GOT3 (cell line): ENCODE measurements around the gene CD83.
"Not testable (repeated sequence)": the region's sequence is repeated elsewhere in the genome, so short reads cannot be mapped to it uniquely, and the experiment has no call there.

Experiments
- DNase-seq: peaks from one replicate; lab custom pipeline; 2025; ENCODE audit warnings: mixed read lengths; lab: John Stamatoyannopoulos, UW

Gene CD83

GRCh38 chr6:14149053-14149738 lies 31.6 kb downstream of the CD83 start:
- DNase-seq = no peak

- DNase-seq = no peak
Observed at GRCh38 chr6:14149739-14150130, 32.2 kb downstream of the CD83 start.

GRCh38 chr6:14151300-14151699 lies 33.7 kb downstream of the CD83 start:
- not testable (repeated sequence) for DNase-seq

GRCh38 chr6:14151773-14152172 lies 34.2 kb downstream of the CD83 start:
- DNase-seq = no peak

DNA sequence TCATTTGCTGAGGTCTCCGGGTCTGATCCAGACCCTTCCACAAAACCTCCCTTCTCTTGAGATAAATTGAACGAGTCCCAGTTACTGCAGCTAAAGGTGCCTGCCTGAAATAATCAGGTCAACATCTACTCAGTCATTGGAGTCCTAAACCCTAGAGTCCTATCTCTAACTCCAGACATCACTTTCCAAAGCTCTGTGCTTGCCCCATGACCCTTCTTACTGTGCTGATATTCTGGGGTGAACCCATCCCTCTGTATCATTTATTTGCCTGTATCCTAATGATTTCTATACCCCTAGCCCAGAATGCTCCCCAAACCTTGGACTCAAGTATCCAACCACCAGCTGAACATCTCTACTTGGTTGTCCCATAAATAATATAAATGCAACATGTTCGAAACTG lies 35.7 kb downstream of the CD83 start:
- DNase-seq = no peak

DNA sequence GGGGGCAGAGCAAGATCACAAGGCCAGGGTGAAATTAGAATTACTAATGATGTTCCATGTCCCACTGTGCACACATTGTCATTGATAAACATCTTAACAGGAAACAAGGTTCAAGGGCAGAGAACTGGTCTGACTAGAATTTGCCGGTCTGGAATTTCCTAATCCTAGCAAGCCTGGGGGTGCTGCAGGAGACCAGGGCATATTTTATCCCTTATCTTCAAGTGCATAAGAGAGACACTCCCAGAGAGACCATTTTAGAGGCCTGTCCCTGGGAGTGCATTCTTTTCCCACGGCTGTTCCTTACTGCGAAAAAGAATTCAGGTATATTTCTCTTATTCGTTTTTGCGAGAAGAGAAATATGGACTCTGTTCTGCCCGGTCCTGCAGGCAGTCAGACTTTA lies 41.5 kb downstream of the CD83 start:
- DNase-seq = no peak

GRCh38 chr6:14162826-14163225 lies 45.3 kb downstream of the CD83 start:
- DNase-seq = no peak

- DNase-seq = no peak
Observed at GRCh38 chr6:14165091-14165490, 47.5 kb downstream of the CD83 start.

DNA sequence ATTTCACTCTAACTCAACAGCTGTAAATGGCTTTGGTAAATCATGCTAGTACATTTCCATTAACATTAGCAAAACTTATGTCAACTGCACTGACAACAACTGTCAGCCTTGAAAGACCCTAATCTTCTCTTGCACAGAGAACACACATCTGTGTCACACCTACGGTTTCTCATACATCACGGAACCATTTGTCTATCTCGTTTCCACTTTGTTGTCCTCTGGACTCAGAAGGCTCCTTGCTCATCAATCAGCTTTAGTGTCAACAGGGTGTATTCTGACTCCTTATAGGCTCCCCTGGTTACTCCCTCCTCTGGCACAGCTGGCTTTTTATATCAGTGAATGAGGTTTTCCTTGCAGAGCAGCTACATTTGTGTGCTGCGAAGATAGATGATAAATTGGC lies 49.3 kb downstream of the CD83 start:
- no peak for DNase-seq

GRCh38 chr6:14170128-14170527 lies 52.6 kb downstream of the CD83 start:
- no peak for DNase-seq

DNA sequence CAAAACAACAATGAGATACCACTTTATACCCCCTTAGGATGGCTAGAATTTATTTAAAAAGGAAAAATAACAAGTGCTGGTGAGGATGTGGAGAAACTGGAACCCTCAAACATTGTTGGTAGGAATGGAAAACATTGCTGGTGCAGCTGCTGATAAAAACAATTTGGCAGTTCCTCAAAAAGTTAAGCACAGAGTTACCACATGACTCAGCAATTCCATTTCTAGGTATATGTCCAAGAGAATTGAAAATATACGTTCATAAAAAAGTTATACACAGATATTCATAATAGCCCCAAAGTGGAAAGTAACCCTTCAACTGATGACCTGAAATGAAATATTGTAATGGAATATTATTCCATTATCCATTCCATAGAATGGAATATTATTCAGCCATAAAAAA lies 55.0 kb downstream of the CD83 start:
- no peak for DNase-seq

GRCh38 chr6:14174226-14174625 lies 56.7 kb downstream of the CD83 start:
- DNase-seq = no peak

- no peak for DNase-seq
Observed at GRCh38 chr6:14174996-14175395, 57.4 kb downstream of the CD83 start.

DNA sequence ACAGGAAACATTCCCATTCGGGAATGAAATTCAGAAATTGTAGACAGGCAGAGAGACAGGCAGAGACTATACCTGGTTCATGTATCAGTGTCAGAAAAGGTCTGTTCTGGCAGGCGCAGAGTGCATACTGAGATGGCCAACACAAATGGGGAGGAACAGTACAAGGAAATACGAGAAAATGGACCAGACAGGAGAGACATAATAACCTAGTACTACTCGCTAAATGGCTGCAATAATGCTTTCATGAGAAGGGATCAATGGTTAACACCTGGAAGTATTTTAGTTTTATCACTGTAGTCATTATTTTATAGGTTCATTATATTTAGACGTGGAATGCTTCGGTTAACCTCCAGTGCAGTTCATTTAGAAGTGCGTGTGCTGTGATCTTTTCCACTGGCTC lies 58.9 kb downstream of the CD83 start:
- DNase-seq = no peak

GRCh38 chr6:14177413-14178082 lies 60.0 kb downstream of the CD83 start:
- DNase-seq = no peak

DNA sequence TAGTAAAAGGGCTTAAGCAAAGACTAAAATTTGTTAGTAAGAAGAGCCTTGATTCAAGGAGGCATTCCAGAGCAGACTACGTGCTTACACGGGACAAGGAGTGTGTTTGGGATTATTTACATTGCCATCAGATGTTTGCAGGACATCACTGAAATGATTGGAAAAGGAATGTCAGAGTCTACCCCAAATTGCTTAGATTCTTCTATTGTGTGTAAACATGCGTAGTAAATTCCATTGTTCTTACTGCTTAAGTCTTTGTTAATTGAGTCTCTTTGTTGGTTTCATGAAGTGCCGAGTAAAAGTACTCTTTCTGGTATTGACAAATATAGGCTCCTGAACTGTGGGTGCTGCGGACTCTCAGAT lies 60.5 kb downstream of the CD83 start:
- no peak for DNase-seq

DNA sequence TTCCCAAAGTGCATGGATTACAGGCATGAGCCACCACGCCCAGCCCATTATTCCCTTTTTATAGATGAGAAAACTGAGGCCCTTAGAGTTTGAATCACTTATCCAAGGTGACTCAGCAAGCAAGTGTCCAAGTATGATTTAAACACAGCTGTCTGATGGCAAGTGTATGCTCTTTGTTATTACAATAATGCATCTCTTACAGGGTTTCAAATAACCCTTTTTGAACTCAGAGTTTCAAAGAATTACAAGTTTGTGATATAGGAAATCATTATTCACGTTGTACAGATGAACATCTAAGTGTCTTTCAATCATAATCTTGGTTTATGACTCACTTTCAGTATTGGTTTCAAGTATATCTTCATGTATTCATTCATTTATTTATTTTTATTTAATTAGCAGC lies 63.0 kb downstream of the CD83 start:
- DNase-seq = no peak

DNA sequence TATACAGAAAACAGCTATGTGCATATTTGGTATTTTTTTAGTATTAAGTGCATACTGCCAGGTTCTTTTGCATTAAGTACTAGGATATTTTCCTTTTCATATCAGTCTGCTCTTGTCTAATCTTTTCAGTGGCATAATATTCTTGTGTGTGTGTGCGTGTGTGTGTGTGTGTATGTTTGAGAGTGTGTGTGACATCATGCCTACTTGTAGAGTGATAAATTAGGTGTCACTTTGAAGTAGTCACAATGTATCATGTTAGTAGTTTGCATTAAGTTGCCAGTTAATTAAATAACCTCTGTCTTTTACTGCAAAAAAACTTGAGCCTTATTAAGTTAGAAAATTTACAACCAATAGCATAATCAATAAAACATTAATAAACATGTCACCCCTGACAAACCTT lies 65.3 kb downstream of the CD83 start:
- no peak for DNase-seq
